Osteocyte (in vitro differentiated cells): ENCODE data around the gene CAND1. TPM values are rescaled to one million over a fixed set of nuclear protein-coding genes. Genes with fewer than 3 reads are reported as not detected.

ENCODE experiments used
- DNase-seq: peaks from one replicate; pipeline ENCODE4 v3.0.0; 2021; ENCODE audit warnings: mixed read lengths; ENCODE audit not compliant: unreplicated experiment; ENCODE audit errors: extremely low spot score
- H3K27ac Mint-ChIP-seq: one replicate; pipeline ENCODE4 v1.8.0; 2021; ENCODE audit warnings: mild to moderate bottlenecking, mixed read lengths; ENCODE audit not compliant: unreplicated experiment
- H3K27me3 Mint-ChIP-seq: one replicate; pipeline ENCODE4 v1.8.0; 2021; ENCODE audit warnings: mixed read lengths; ENCODE audit not compliant: unreplicated experiment
- H3K36me3 Mint-ChIP-seq: one replicate; pipeline ENCODE4 v1.8.0; 2021; ENCODE audit warnings: mixed read lengths; ENCODE audit not compliant: unreplicated experiment
- H3K4me1 Mint-ChIP-seq: one replicate; pipeline ENCODE4 v1.8.0; 2021; ENCODE audit warnings: mixed read lengths; ENCODE audit not compliant: unreplicated experiment
- H3K4me3 Mint-ChIP-seq: one replicate; pipeline ENCODE4 v1.8.0; 2021; ENCODE audit warnings: mild to moderate bottlenecking, moderate library complexity, mixed read lengths; ENCODE audit not compliant: unreplicated experiment
- H3K9me3 Mint-ChIP-seq: one replicate; pipeline ENCODE4 v1.8.0; 2021; ENCODE audit warnings: mixed read lengths; ENCODE audit not compliant: unreplicated experiment
- long read RNA-seq: library from polyadenylated mRNA; unstranded; transcript quantifications from one replicate; pipeline ENCODE4 v2.0.0, GENCODE V29; 2021
- total RNA-seq: library from RNA; stranded (reverse); gene quantifications from 2 replicates; pipeline ENCODE4 v1.2.1, GENCODE V29; 2021
- TF ChIP-seq, protein P1 (sequence below): fragments of 200-600 bp; sonication (generic); IDR thresholded peaks from 2 replicates; pipeline ENCODE4 v1.5.0; 2021; ENCODE audit warnings: antibody characterized with exemption, mild to moderate bottlenecking, moderate library complexity

The CAND1 gene
- total RNA-seq, result 167 and 194 TPM in 2 replicates
- long read RNA-seq, full-length matches to known transcripts, result 101 of 169 reads
- long read RNA-seq, partial matches to known transcripts, result 64 of 169 reads
- long read RNA-seq, other reads (novel, unspliced or antisense), result 4 of 169 reads

DNA sequence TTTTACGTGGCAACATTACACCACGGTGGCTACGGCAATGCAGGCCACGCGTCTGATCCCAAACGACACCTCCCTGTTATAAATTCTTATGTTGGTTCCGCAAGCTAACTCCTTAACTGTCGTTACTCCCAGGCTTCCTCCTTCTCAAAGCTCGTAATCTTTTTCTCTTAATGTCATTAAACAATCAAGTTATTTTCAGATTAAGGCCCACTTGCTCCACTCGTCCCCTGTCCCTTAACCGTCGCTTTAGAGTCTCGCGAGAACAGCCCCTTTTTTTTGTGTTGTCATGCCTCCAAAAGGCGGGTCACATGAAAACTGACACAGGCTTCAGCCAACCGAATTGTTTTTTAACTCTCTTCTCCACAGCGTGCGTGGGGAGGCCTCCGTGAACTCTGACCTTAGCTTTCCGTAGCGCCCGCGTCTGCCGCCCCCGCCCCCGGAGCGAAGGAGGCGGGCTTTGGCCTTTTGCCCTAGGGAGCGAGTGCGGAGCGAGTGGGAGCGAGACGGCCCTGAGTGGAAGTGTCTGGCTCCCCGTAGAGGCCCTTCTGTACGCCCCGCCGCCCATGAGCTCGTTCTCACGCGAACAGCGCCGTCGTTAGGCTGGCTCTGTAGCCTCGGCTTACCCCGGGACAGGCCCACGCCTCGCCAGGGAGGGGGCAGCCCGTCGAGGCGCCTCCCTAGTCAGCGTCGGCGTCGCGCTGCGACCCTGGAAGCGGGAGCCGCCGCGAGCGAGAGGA, at the start of gene CAND1:
TSS of gene CAND1 (plus strand) at position 463 of the 737 bp plus-strand sequence. CDS start 360 bp downstream, outside the sequence.
- H3K36me3 Mint-ChIP-seq, result peaks cover 2% of the 10 kb centered on the region

DNA sequence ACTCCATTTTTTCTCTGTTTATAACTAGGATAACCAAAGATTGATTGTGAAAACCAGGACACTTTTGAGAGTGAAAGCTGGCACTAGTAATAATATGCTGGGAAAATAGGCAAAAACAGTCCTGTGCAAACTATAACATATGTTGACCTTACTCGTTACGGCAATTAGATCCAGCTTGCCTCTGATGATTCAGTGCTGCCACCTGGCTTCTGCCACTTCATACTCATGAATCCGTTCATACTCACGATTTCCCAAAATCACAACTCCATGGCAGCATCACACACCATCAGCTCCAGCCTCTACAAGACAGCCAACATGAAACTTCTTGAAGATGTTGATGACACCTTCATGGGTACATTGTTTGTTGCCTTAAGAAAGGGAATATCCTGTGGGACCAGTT, 49.1 kb upstream of the CAND1 start:
- Mint-ChIP-seq H3K27me3 (peaks cover 29% of the 10 kb centered on the region), H3K4me1 (no peaks in the 10 kb centered on the region), H3K36me3 (no peaks in the 10 kb centered on the region), H3K9me3 (no peaks in the 10 kb centered on the region), H3K4me3 (no peak overlapping the region), H3K27ac (no peak overlapping the region)
- DNase-seq, result no peak
- TF ChIP-seq, protein P1, sequence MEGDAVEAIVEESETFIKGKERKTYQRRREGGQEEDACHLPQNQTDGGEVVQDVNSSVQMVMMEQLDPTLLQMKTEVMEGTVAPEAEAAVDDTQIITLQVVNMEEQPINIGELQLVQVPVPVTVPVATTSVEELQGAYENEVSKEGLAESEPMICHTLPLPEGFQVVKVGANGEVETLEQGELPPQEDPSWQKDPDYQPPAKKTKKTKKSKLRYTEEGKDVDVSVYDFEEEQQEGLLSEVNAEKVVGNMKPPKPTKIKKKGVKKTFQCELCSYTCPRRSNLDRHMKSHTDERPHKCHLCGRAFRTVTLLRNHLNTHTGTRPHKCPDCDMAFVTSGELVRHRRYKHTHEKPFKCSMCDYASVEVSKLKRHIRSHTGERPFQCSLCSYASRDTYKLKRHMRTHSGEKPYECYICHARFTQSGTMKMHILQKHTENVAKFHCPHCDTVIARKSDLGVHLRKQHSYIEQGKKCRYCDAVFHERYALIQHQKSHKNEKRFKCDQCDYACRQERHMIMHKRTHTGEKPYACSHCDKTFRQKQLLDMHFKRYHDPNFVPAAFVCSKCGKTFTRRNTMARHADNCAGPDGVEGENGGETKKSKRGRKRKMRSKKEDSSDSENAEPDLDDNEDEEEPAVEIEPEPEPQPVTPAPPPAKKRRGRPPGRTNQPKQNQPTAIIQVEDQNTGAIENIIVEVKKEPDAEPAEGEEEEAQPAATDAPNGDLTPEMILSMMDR, result peak; percentile 14

More for the DNA sequence above, at the start of gene CAND1:
- peak; percentile 98 for DNase-seq
- Mint-ChIP-seq H3K9me3 (no peaks in the 10 kb centered on the region), H3K27ac (peak within 1 kb of the TSS; percentile 100), H3K4me3 (peak within 1 kb of the TSS; percentile 91), H3K27me3 (no peaks in the 10 kb centered on the region), H3K4me1 (peaks cover 37% of the 10 kb centered on the region)
- TF ChIP-seq, protein P1, result no peak

- Mint-ChIP-seq H3K27me3 (peaks cover 16% of the 10 kb centered on the region), H3K36me3 (no peaks in the 10 kb centered on the region), H3K9me3 (no peaks in the 10 kb centered on the region), H3K27ac (no peak overlapping the region), H3K4me3 (no peak overlapping the region), H3K4me1 (no peaks in the 10 kb centered on the region)
- TF ChIP-seq, protein P1, result peak; percentile 53
- DNase-seq, result no peak
Measured at GRCh38 chr12:67222302-67222701, 46.9 kb upstream of the CAND1 start.

- no peaks in the 10 kb centered on the region for H3K36me3 Mint-ChIP-seq
- TF ChIP-seq, protein P1, result no peak
- H3K9me3 Mint-ChIP-seq, result no peaks in the 10 kb centered on the region
- no peak overlapping the region for H3K27ac Mint-ChIP-seq
- DNase-seq, result no peak
- H3K4me3 Mint-ChIP-seq, result no peak overlapping the region
- H3K27me3 Mint-ChIP-seq, result peaks cover 7% of the 10 kb centered on the region
- H3K4me1 Mint-ChIP-seq, result no peaks in the 10 kb centered on the region
Measured at GRCh38 chr12:67223225-67223624, 45.9 kb upstream of the CAND1 start.

- H3K36me3 Mint-ChIP-seq, result peaks cover 3% of the 10 kb centered on the region
- H3K27ac Mint-ChIP-seq, result no peak overlapping the region
- no peak overlapping the region for H3K4me3 Mint-ChIP-seq
- TF ChIP-seq, protein P1, result no peak
- no peak for DNase-seq
- H3K27me3 Mint-ChIP-seq, result no peaks in the 10 kb centered on the region
- peaks cover 20% of the 10 kb centered on the region for H3K4me1 Mint-ChIP-seq
- H3K9me3 Mint-ChIP-seq, result peaks cover 13% of the 10 kb centered on the region
Measured at GRCh38 chr12:67237231-67237630, 31.9 kb upstream of the CAND1 start.
